Esophagus muscularis mucosa (tissue), 4 donors: ENCODE results near the gene PRDM2.

ENCODE experiments used
- CTCF ChIP-seq, 3 experiments: fragments of 200-600 bp in 2 of 3; fragments of 450-650 bp in 1 of 3; sonication (generic) in 2 of 3; IDR thresholded peaks; one replicate each; pipeline ENCODE4 v1.5.1; 2017 to 2019; ENCODE audit warnings: antibody characterized with exemption in 3 of 3, mild to moderate bottlenecking in 2 of 3, moderate library complexity in 1 of 3
- EP300 ChIP-seq: sonication (generic); formaldehyde crosslinking; IDR thresholded peaks from one replicate; pipeline ENCODE4 v1.6.1; 2017; ENCODE audit warnings: antibody characterized with exemption
- POLR2A ChIP-seq: fragments of 450-650 bp; IDR thresholded peaks from one replicate; pipeline ENCODE4 v1.6.1; 2017; ENCODE audit warnings: antibody characterized with exemption, moderate library complexity, mild to moderate bottlenecking, low read depth

- TF ChIP-seq POLR2A (no peak), CTCF (IDR thresholded peaks at IDR 0.05) (no peak), EP300 (no peak)
These were observed 71.8 kb downstream of the PRDM2 start for GRCh38 chr1:13771745-13772144.
